ENCODE data around the gene SLC6A19. TPM values are rescaled to one million over a fixed set of nuclear protein-coding genes. Genes with fewer than 3 reads are reported as not detected.

Gene SLC6A19
- under 1 TPM in 1 of 2 donors, not detected in 1; 0.06 TPM for total RNA-seq
- polyA plus RNA-seq: not detected
- long read RNA-seq, donor 1: 0 reads
- long read RNA-seq, donor 2: 0 reads
- long read RNA-seq, donor 3: 0 reads
- long read RNA-seq, donor 4: 0 reads
- long read RNA-seq, donor 5, full-length matches to known transcripts: 1 of 1 reads
- long read RNA-seq, donor 5, partial matches to known transcripts: 0 of 1 reads
- long read RNA-seq, donor 5, other reads (novel, unspliced or antisense): 0 of 1 reads

DNA sequence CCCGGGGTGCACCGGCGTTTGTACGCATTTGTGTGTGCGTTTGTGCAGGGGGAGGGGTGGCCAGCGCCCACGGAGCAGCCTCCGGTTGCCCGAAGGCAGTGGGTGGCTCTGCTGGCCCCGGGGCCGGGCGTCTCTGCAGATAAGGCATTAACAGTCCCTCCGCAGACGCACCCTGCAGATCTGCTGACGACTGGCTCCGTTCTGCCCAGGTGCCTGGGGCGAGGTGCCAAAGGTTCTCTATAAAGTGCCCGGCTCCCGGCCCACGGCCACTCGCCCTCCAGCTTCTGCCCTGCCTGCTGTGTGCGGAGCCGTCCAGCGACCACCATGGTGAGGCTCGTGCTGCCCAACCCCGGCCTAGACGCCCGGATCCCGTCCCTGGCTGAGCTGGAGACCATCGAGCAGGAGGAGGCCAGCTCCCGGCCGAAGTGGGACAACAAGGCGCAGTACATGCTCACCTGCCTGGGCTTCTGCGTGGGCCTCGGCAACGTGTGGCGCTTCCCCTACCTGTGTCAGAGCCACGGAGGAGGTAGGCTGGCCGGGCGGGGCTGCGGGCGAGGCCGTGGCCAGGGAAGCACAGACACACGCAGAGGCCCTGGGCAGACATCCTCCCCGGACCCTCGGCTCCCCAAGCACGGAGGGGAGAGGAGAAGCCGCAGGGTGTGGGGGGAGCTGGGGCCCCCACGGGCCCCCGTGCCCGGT, at the start of gene SLC6A19:
SLC6A19 (plus strand) TSS at position 269 of the 699 bp plus-strand sequence; CDS start at position 325, 56 bp downstream.
- no peak for DNase-seq
- Histone ChIP-seq H3K27me3 (ENCODE audit: control insufficient read depth in 3 of 3, insufficient read depth in 3 of 3, low read length in 2 of 3) (peaks cover 8 to 14% (median 10%) of the 10 kb centered on the region in 3 donors), H3K36me3 (ENCODE audit: control insufficient read depth in 4 of 4, insufficient read depth in 4 of 4, low read length in 4 of 4) (no peaks in the 10 kb centered on the region), H3K9ac (ENCODE audit: insufficient read depth in 1 of 2, low read length in 2 of 2) (no peak within 1 kb of the TSS), H3K9me3 (ENCODE audit: control insufficient read depth in 4 of 4, insufficient read depth in 3 of 4, low read length in 3 of 4) (no peaks in the 10 kb centered on the region), H3K4me1 (ENCODE audit: control insufficient read depth in 5 of 5, insufficient read depth in 5 of 5, low read length in 5 of 5) (peaks cover 0 to 16% (median 4%) of the 10 kb centered on the region in 5 donors), H3K4me3 (no peak within 1 kb of the TSS), H3K27ac (ENCODE audit: low read depth in 1 of 2, low read length in 1 of 2) (no peak within 1 kb of the TSS)
- TF ChIP-seq, protein P1, sequence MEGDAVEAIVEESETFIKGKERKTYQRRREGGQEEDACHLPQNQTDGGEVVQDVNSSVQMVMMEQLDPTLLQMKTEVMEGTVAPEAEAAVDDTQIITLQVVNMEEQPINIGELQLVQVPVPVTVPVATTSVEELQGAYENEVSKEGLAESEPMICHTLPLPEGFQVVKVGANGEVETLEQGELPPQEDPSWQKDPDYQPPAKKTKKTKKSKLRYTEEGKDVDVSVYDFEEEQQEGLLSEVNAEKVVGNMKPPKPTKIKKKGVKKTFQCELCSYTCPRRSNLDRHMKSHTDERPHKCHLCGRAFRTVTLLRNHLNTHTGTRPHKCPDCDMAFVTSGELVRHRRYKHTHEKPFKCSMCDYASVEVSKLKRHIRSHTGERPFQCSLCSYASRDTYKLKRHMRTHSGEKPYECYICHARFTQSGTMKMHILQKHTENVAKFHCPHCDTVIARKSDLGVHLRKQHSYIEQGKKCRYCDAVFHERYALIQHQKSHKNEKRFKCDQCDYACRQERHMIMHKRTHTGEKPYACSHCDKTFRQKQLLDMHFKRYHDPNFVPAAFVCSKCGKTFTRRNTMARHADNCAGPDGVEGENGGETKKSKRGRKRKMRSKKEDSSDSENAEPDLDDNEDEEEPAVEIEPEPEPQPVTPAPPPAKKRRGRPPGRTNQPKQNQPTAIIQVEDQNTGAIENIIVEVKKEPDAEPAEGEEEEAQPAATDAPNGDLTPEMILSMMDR (IDR thresholded peaks at IDR 0.05; ENCODE audit: control extremely low read depth, extremely low read depth): no peak
- 64 to 78% methylated on average over 49 to 51 of the region's 51 CpGs for WGBS, 2 donors
- no peak for ATAC-seq (ENCODE audit: insufficient read depth, low FRiP score)

DNA sequence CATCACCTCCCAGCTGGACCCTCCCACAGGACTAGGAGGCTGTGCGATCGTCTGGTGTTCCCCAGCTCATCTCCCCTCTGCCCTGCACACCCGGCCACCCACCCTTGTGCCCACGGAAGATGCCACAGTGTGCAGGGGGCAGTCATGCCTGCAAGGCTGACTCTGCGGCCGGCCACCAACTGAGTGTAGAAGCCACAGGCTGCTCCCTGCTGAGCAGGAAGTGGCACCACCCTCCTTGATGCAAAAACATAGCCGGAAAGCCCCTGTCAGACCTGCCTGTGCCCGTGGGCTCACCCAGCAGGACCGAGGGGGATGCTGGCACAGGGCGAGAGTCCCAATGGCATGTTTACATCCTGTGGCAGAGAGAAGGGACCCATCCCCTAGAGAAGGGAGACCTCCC, 49.2 kb upstream of the SLC6A19 start:
- TF ChIP-seq, protein P1 (IDR thresholded peaks at IDR 0.05; ENCODE audit: control extremely low read depth, extremely low read depth): no peak
- Histone ChIP-seq H3K9me3 (ENCODE audit: control insufficient read depth in 4 of 4, insufficient read depth in 3 of 4, low read length in 3 of 4) (peaks cover 0 to 4% (median 1%) of the 10 kb centered on the region in 4 donors), H3K27me3 (ENCODE audit: control insufficient read depth in 3 of 3, insufficient read depth in 3 of 3, low read length in 2 of 3) (peaks cover 0 to 19% (median 16%) of the 10 kb centered on the region in 3 donors), H3K9ac (ENCODE audit: insufficient read depth in 1 of 2, low read length in 2 of 2) (no peak overlapping the region), H3K4me3 (no peak overlapping the region), H3K4me1 (ENCODE audit: control insufficient read depth in 5 of 5, insufficient read depth in 5 of 5, low read length in 5 of 5) (peaks cover 0 to 12% (median 0%) of the 10 kb centered on the region in 5 donors), H3K27ac (ENCODE audit: low read depth in 1 of 2, low read length in 1 of 2) (no peak overlapping the region), H3K36me3 (ENCODE audit: control insufficient read depth in 4 of 4, insufficient read depth in 4 of 4, low read length in 4 of 4) (no peaks in the 10 kb centered on the region)
- 55 to 61% methylated on average over 10 of the region's 10 CpGs for WGBS, 2 donors
- DNase-seq: no peak
- no peak for ATAC-seq (ENCODE audit: insufficient read depth, low FRiP score)

DNA sequence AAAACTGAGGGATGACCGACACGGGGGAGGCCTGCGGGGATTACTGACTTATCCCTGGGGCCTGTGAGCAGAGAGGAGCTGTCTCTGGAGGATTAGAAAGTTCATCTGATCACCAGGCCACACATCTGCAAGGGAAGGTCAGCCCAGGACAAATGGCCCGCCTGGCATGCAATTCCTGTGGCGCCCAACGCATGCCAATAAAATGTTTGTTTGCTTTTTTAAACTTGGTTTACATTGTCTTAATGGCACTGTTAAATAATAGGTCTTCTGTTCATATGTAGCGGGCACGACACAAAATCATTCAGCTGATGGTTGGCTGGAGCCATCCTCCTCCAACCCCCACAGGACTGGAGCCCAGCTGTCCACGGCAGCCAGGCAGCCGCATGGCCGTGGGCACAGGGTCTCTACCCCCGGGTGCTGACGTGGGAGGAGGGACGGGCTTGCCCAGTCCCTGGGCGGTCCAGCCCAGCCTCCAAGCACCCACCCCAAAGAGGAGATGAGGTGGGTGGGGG, 48.6 kb upstream of the SLC6A19 start:
- H3K9ac ChIP-seq (ENCODE audit: insufficient read depth in 1 of 2, low read length in 2 of 2): no peak overlapping the region
- no peak overlapping the region for H3K4me3 ChIP-seq
- TF ChIP-seq, protein P1 (IDR thresholded peaks at IDR 0.05; ENCODE audit: control extremely low read depth, extremely low read depth): no peak
- no peak overlapping the region for H3K27ac ChIP-seq (ENCODE audit: low read depth in 1 of 2, low read length in 1 of 2)
- H3K27me3 ChIP-seq (ENCODE audit: control insufficient read depth in 3 of 3, insufficient read depth in 3 of 3, low read length in 2 of 3): peaks cover 0 to 21% (median 19%) of the 10 kb centered on the region in 3 donors
- no peaks in the 10 kb centered on the region for H3K36me3 ChIP-seq (ENCODE audit: control insufficient read depth in 4 of 4, insufficient read depth in 4 of 4, low read length in 4 of 4)
- 69 to 85% methylated on average over 15 of the region's 15 CpGs for WGBS, 2 donors
- DNase-seq (no peak), ATAC-seq (ENCODE audit: insufficient read depth, low FRiP score) (no peak)
- H3K4me1 ChIP-seq (ENCODE audit: control insufficient read depth in 5 of 5, insufficient read depth in 5 of 5, low read length in 5 of 5): peaks cover 0 to 12% (median 0%) of the 10 kb centered on the region in 5 donors
- peaks cover 0 to 4% (median 1%) of the 10 kb centered on the region in 4 donors for H3K9me3 ChIP-seq (ENCODE audit: control insufficient read depth in 4 of 4, insufficient read depth in 3 of 4, low read length in 3 of 4)

All from lung (tissue), 16 donors.